Activated naive CD8-positive, alpha-beta T cell treated with anti-CD3 and anti-CD28 coated beads, Interleukin-2, amount 50 U/mL, for 24 hours (primary cell): ENCODE measurements around the gene MYOZ3.

Source experiments
- ATAC-seq: fragments of 150-1000 bp; cut with Tn5 transposase; one replicate; pipeline ENCODE4 v1.10.0; 2021
- DNase-seq: peaks from one replicate; pipeline ENCODE4 v3.0.0; 2021
- H3K27ac Mint-ChIP-seq: one replicate; pipeline ENCODE4 v1.8.0; 2021; ENCODE audit warnings: mild to moderate bottlenecking, mixed read lengths
- H3K27me3 Mint-ChIP-seq: one replicate; pipeline ENCODE4 v1.8.0; 2021; ENCODE audit warnings: mixed read lengths
- H3K36me3 Mint-ChIP-seq: one replicate; pipeline ENCODE4 v1.8.0; 2021; ENCODE audit warnings: low read depth, mixed read lengths
- H3K4me1 Mint-ChIP-seq: one replicate; pipeline ENCODE4 v1.8.0; 2021; ENCODE audit warnings: mixed read lengths
- H3K4me3 Mint-ChIP-seq: one replicate; pipeline ENCODE4 v1.8.0; 2021; ENCODE audit warnings: mild to moderate bottlenecking, moderate library complexity, mixed read lengths
- H3K9me3 Mint-ChIP-seq: one replicate; pipeline ENCODE4 v1.8.0; 2021; ENCODE audit warnings: mixed read lengths

MYOZ3 gene

GRCh38 chr5:150656191-150657132 is 4.6 kb upstream of the MYOZ3 start:
- Mint-ChIP-seq H3K27me3 (peaks cover 2% of the 10 kb centered on the region), H3K4me1 (peaks cover 7% of the 10 kb centered on the region), H3K27ac (no peak overlapping the region), H3K9me3 (no peaks in the 10 kb centered on the region), H3K36me3 (no peaks in the 10 kb centered on the region), H3K4me3 (peak overlapping the region; percentile 55)
- DNase-seq (peak; percentile 77), ATAC-seq (peak; percentile 80)

GRCh38 chr5:150658121-150658520 is 2.9 kb upstream of the MYOZ3 start:
- H3K36me3 Mint-ChIP-seq = no peaks in the 10 kb centered on the region
- no peak for ATAC-seq
- H3K27ac Mint-ChIP-seq = no peak overlapping the region
- H3K27me3 Mint-ChIP-seq = peaks cover 4% of the 10 kb centered on the region
- peaks cover 7% of the 10 kb centered on the region for H3K4me1 Mint-ChIP-seq
- DNase-seq = no peak
- no peak overlapping the region for H3K4me3 Mint-ChIP-seq
- H3K9me3 Mint-ChIP-seq = no peaks in the 10 kb centered on the region

GRCh38 chr5:150658699-150659265 is 2.3 kb upstream of the MYOZ3 start:
- Mint-ChIP-seq H3K36me3 (no peaks in the 10 kb centered on the region), H3K4me1 (peaks cover 7% of the 10 kb centered on the region), H3K27me3 (peaks cover 4% of the 10 kb centered on the region), H3K27ac (no peak overlapping the region), H3K4me3 (no peak overlapping the region), H3K9me3 (no peaks in the 10 kb centered on the region)
- DNase-seq (no peak), ATAC-seq (no peak)

DNA sequence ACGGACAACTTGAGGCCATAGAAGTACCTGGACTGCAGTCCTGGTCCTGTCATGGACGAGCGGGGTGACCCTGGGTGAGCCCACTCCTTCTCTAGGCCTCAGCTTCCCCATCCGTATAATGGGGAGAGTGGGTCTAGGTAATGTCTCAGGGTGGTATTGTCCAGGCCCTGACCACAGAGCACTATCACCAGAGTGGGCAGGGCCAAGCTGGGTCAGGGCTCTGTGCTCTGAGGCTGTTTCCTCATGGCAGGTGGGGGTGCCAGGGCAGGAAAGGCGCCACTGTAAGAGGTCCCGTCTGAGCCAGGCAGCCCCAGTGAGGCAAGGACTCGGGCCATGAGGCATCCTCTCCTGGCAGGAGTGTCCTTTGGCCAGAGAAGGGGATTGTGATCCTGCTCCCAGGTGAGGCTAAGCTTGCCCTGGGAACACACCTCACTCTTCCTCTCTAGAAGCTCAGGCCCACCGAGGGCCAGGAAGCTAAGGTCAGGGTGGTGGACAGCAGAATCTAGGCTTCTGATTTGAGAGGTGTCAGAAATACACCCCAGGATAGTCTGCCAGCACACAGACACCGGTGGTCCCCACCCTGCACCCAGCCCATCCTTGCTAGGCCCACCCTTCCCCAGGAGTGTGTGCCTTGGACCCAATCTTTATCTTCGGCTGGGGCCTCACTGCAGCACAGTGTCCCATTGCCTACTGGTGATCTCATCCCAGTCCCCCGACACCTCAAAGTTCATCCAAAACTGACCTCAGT is 1.5 kb upstream of the MYOZ3 start:
- ATAC-seq (no peak), DNase-seq (no peak)
- Mint-ChIP-seq H3K9me3 (no peaks in the 10 kb centered on the region), H3K4me1 (peaks cover 7% of the 10 kb centered on the region), H3K4me3 (no peak overlapping the region), H3K27ac (no peak overlapping the region), H3K27me3 (peaks cover 8% of the 10 kb centered on the region), H3K36me3 (no peaks in the 10 kb centered on the region)

GRCh38 chr5:150660108-150660831 is 781 bp upstream of the MYOZ3 start:
- Mint-ChIP-seq H3K9me3 (no peaks in the 10 kb centered on the region), H3K27ac (no peak overlapping the region), H3K4me1 (peaks cover 7% of the 10 kb centered on the region), H3K4me3 (no peak overlapping the region), H3K36me3 (no peaks in the 10 kb centered on the region), H3K27me3 (peaks cover 10% of the 10 kb centered on the region)
- no peak for ATAC-seq
- no peak for DNase-seq

DNA sequence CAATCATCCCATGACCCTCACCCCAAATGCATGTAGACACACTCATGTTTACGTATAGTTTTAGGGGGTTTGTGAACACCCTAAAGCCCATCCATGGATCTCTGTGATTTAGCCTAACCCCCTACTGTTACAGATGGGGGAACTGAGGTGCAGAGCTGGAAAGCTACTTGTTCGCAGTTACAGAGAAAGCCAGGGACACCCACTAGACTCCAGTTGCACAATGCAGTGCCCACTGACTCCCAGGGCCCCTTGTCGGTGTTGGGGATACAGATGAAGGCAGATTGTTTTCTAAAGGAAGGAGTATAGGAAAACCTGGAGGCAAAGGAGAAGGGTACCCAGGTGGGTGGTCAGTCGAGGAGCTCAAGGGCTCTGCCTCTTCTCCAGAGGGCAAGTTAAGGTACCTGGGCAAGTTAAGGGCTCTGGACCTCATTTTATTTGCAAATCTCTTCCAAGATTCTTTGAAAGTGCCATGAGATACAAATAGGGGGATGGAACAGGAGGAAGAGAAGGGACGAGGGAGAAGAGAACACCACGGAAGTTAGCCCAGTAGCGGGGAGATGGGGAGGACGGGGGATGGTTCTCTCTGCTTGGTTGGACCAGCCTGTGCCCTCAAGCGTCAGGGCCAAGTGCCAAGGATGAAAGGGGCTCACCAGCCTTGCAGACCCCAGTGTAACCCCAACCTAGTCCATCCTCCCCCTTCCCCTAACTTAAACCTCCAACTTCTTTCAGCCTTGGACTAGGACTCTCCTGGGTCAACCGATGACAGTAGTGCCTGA is 958 bp downstream of the MYOZ3 start:
- Mint-ChIP-seq H3K27me3 (peaks cover 7% of the 10 kb centered on the region), H3K27ac (no peak overlapping the region), H3K36me3 (no peaks in the 10 kb centered on the region), H3K4me3 (no peak overlapping the region), H3K9me3 (no peaks in the 10 kb centered on the region), H3K4me1 (peaks cover 5% of the 10 kb centered on the region)
- DNase-seq = no peak
- no peak for ATAC-seq

DNA sequence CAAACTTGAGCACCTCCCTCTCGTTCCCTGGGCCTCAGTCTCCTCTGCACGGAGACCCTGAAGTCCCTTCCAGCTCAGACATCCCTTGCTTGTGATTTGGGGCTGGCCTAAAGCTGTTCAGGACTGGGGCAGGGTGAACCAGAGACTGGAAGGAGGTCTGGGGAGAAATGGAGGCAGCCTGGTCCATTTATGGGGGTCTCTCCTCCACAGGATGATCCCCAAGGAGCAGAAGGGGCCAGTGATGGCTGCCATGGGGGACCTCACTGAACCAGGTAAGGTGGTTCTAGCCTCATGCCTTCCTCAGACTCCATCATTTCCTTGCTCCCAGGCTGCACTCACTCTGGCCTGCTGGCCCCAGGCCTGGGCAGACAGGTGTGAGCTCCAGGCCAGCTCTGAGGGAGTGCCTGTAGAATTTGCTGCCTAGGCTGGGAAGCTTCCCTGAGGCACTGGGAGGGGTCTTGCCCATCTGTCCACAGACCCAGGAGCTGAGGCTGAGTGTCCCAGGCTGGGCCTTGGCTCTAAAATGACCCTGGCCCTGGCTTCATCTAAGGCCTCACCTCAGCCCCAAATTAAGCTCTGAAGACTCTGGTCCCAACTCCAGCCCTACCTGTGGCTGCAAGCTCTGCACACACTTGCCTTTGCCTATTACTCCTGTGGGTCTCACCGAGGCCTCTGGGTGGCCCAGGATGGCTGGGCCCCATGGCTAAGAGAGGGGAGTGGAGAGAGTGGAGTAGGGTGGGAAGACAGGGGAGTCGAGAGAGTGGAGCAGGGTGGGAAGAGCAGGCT is 1.9 kb downstream of the MYOZ3 start:
- DNase-seq (no peak), ATAC-seq (no peak)
- no peak overlapping the region for H3K4me3 Mint-ChIP-seq
- no peaks in the 10 kb centered on the region for H3K4me1 Mint-ChIP-seq
- peaks cover 7% of the 10 kb centered on the region for H3K27me3 Mint-ChIP-seq
- H3K9me3 Mint-ChIP-seq = no peaks in the 10 kb centered on the region
- no peak overlapping the region for H3K27ac Mint-ChIP-seq
- H3K36me3 Mint-ChIP-seq = no peaks in the 10 kb centered on the region

DNA sequence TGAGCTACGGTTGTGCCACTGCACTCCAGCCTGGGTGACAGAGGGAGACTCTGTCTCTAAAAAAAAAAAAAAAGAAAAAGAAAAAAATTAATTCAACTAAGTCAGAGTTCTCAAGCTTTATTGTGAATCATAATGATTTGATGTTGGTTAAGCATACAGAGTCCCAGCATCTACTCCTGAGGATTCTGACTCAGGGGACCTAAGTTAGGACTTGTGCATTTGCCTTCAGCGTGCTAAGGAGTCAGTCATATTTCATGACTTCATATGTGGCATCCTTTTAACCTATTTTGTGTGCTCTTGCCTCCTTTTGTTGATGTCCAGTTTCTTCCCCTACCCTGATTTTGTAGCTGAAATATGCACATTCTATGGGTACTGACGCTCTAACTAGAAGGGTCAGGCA is 2.9 kb downstream of the MYOZ3 start:
- DNase-seq (no peak), ATAC-seq (no peak)
- Mint-ChIP-seq H3K4me1 (no peaks in the 10 kb centered on the region), H3K9me3 (no peaks in the 10 kb centered on the region), H3K27ac (no peak overlapping the region), H3K27me3 (peaks cover 7% of the 10 kb centered on the region), H3K4me3 (no peak overlapping the region), H3K36me3 (no peaks in the 10 kb centered on the region)

DNA sequence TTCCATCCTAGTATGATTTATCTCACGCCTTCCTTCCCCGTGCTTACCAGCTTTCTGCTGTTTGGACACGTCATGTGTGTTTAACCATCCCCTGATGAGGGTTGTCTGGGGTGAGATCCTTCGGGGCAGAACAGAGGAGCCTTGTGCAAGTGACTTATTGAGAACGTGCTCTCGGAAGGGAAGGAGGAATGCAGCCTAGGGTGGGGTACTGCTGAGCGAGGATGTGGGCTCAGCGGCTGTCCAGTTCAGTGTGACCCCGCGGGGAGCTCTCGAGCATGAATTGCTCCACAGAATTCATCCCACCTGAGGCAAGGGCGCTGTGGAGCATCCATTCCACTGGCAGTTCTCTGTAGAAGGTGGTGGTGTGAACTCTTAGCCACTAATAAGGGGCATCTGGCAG is 4.0 kb downstream of the MYOZ3 start:
- DNase-seq = no peak
- H3K4me3 Mint-ChIP-seq = no peak overlapping the region
- no peaks in the 10 kb centered on the region for H3K9me3 Mint-ChIP-seq
- no peak overlapping the region for H3K27ac Mint-ChIP-seq
- H3K36me3 Mint-ChIP-seq = no peaks in the 10 kb centered on the region
- no peak for ATAC-seq
- no peaks in the 10 kb centered on the region for H3K4me1 Mint-ChIP-seq
- H3K27me3 Mint-ChIP-seq = peaks cover 12% of the 10 kb centered on the region

DNA sequence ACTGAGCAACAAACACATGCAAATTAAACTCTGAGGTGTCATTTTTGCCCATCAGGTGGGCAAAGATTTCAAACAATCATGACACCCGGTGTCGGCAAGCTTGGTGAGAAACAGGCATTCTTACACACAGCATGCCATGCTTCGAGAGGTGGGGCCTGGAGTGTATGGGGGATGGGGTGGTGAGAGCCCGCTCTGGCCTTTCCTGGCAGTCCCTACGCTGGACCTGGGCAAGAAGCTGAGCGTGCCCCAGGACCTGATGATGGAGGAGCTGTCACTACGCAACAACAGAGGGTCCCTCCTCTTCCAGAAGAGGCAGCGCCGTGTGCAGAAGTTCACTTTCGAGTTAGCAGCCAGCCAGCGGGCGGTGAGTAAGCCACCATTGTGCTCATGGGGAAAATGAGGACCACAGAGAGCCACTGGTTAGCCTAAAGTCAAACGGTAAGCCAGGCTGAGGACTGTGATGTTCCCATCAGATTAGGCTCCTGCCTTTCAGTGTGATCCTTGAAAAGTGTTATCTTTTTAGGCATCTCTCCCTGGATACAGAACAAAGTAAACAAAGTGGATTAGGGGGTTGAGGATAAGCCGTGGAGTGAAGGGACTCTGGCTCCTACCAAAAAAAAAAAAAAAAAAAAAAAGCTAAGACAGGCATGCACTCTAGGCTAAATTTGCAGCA is 9.4 kb downstream of the MYOZ3 start:
- no peaks in the 10 kb centered on the region for H3K36me3 Mint-ChIP-seq
- H3K27me3 Mint-ChIP-seq = peaks cover 20% of the 10 kb centered on the region
- peaks cover 6% of the 10 kb centered on the region for H3K4me1 Mint-ChIP-seq
- no peak overlapping the region for H3K27ac Mint-ChIP-seq
- DNase-seq (no peak), ATAC-seq (no peak)
- H3K9me3 Mint-ChIP-seq = no peaks in the 10 kb centered on the region
- peak overlapping the region; percentile 4 for H3K4me3 Mint-ChIP-seq

DNA sequence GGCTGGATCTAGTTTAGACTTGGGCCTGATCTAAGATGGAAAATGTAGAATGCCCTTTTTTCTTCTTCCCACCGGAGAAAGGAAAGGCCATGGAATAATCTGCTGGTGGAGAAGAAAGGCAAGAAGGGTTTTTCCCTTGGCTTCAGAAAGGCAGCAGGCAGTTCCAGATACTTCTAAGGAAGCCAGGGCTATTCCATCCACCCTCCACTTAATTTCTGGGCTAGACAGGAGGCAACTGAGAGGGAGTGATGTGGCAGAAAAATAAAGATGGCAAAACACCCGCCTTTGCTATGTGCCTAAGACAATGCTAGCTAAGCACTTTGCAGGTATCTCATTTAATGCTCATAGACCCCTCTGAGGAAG is 9.9 kb downstream of the MYOZ3 start:
- no peak for ATAC-seq

DNA sequence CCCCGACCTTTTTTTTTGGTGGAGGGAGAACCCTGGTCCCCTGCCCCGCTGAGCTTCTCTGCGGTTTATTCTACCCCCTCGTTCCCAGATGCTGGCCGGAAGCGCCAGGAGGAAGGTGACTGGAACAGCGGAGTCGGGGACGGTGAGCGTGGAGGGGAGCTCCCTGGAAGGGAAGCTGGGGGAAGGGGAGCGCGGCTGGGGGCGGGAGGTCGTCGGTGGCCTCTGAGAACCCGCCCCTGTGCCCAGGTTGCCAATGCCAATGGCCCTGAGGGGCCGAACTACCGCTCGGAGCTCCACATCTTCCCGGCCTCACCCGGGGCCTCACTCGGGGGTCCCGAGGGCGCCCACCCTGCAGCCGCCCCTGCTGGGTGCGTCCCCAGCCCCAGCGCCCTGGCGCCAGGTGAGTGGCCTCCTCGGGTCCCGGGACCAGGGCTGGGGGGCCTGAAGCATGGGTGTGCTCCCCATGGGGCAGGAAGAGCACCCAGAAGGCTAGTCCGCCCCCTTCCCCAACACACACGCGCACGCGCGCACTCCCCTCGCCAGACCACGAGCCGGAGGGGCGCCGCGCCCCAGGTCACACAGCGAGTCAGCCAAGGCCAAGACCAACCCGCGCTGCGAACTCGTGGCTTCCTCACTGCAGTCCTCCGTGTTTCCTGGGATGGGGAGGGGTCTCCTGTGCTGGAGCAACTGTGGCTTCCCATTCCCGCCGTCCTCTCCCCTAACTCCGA is 10.6 kb downstream of the MYOZ3 start:
- Mint-ChIP-seq H3K36me3 (no peaks in the 10 kb centered on the region), H3K4me1 (peaks cover 6% of the 10 kb centered on the region), H3K9me3 (no peaks in the 10 kb centered on the region), H3K27me3 (peaks cover 20% of the 10 kb centered on the region), H3K4me3 (peak overlapping the region; percentile 67), H3K27ac (no peak overlapping the region)
- ATAC-seq = peak; percentile 55
- DNase-seq = peak; percentile 18

More for the DNA sequence above, 9.9 kb downstream of the MYOZ3 start:
- Mint-ChIP-seq H3K4me3 (peak overlapping the region; percentile 4), H3K36me3 (no peaks in the 10 kb centered on the region), H3K4me1 (peaks cover 6% of the 10 kb centered on the region), H3K27ac (no peak overlapping the region), H3K27me3 (peaks cover 20% of the 10 kb centered on the region), H3K9me3 (no peaks in the 10 kb centered on the region)
- DNase-seq = no peak
